HuH-7 (cell line): Measurements from ENCODE around the gene UPF3B.
"Not testable (repeated sequence)": the region's sequence is repeated elsewhere in the genome, so short reads cannot be mapped to it uniquely, and the experiment has no call there.

Source experiments
- DNase-seq: peaks from one replicate; pipeline ENCODE4 v3.0.0; 2011; ENCODE audit warnings: low spot score

Gene UPF3B

DNA sequence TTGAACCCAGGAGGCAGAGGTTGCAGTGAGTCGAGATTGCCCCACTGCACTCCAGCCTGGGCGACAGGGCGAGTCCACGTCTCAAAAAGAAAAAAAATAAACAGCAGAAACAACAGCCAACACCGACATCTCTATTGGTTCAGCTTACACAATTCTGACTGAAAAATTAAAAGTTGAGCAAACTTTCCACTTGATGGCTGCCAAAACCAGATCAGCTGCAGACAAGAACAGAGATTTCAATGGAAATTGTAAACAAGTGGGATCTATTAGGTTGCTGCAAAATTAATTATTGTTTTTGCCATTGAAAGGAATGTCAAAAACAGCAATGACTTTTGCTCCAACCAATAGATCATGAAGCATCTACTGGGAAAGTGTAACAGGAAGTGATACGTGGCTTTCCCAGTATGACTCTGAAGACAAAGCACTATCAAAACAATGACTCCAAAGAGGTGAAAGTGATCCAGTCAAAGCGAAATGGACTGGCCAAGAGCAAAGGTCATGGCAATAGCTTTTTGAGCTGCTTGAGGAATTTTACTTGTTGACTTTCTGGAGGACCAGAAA is 26.3 kb downstream of the UPF3B start:
- peak; percentile 10 for DNase-seq

DNA sequence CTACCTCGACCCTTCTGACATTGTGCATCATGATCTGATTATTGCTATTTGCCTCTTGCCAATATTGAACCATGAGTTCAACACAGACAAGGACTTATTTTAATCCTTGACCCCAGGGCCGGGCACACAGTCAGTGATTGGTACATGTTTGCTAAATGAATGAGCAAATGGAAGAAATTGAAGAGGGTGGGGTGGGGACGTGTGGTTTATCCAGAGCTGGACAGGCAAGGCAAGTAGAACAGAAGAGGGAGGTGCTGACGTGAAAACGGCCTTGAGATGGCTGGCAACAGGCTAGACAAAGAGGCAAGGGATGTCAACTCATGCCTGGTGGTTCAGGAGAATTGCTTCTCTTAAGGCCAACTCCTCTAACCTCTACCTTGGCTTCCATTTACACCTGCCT is 28.5 kb downstream of the UPF3B start:
- not testable (repeated sequence) for DNase-seq

DNA sequence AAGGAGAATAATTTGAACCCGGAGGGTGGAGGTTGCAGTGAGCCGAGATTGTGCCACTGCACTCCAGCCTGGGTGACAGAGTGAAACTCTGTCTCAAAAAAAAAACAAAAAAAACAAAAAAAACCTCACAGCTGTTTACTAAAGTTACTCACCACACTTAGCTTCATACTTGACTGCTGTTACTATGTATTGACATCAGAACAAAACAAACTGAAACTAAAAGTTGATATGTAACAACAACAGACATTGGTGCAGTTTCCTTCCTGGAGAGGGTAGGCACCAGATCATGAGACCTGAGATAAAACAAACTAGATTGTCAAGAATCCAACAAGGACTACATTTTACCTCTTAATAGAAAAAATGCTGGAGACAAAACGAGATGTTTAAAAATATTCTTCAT is 31.1 kb downstream of the UPF3B start:
- not testable (repeated sequence) for DNase-seq

DNA sequence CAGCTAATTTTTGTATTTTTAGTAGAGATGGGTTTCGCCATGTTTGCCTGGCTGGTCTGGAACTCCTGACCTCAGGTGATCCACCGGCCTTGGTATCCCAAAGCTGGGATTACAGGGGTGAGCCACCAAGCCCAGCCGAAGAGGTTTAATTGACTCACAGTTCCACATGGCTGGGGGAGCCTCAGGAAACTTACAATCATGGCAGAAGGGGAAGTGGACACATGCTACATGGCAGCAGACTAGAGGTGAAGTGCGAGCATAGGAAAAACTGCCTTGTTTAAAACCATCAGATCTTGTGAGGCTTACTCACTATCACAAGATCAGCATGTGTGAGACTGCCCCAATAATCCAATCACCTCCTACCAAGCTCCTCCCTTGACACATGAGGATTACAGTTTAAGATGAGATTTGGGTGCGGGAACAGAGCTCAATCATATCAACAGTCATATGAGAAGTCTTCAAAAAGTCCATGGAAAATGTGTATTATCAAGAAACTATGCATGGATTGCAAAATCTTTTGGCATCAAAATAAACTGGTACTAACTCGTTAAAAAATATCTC is 35.6 kb downstream of the UPF3B start:
- DNase-seq: no peak

DNA sequence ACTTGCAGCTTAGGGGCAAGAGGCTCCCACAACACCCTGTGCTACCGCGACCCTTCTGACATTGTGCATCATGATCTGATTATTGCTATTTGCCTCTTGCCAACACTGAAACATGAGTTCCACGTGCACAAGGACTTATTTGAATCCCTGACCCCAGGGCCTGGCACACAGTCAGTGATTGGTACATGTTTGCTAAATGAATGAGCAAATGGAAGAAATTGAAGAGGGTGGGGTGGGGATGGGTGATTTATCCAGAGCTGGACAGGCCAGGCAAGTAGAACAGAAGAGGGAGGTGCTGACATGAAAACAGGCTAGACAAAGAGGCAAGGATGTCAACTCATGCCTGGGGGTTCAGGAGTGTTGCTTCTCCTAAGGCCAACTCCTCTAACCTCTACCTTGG is 36.5 kb downstream of the UPF3B start:
- no peak for DNase-seq

DNA sequence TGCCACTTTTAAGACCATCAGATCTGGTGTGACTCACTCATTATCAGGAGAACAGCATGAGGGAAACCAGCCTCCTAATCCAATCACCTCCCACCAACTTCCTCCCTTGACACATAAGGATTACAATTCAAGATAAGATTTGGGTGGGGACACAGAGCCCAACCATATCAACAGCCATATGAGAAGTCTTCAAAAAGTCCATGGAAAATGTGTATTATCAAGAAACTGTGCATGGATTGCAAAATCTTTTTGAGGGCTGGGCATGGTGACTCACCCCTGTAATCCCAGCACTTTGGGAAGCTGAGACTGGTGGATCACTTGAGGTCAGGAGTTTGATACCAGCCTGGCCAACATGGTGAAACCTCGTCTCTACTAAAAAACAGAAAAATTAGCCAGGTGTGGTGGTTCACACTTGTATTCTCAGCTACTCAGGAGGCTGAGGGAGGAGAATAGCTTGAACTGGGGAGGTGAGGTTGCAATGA is 43.5 kb downstream of the UPF3B start:
- DNase-seq: no peak

DNA sequence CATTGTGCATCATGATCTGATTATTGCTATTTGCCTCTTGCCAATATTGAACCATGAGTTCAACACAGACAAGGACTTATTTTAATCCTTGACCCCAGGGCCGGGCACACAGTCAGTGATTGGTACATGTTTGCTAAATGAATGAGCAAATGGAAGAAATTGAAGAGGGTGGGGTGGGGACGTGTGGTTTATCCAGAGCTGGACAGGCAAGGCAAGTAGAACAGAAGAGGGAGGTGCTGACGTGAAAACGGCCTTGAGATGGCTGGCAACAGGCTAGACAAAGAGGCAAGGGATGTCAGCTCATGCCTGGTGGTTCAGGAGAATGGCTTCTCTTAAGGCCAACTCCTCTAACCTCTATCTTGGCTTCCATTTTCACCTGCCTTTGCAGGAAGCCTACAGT is 44.3 kb downstream of the UPF3B start:
- DNase-seq: not testable (repeated sequence)

DNA sequence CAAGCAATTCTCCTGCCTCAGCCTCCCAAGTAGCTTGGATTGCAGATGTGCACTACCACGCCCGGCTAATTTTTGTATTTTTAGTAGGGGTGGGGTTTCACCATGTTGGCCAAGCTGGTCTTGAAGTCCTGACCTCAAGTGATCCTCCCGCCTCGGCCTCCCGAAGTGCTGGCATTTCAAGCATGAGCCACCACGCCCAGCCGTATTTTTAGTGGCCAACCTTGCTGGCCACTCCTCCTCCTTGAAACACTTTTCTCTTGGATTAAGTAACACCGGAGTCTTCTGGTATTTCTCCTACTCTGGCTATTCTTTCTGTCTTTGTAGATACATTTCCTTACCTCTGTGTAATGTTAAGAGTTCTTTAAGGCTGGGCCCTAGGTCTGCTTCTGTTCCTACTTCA is 50.2 kb downstream of the UPF3B start:
- DNase-seq: no peak

DNA sequence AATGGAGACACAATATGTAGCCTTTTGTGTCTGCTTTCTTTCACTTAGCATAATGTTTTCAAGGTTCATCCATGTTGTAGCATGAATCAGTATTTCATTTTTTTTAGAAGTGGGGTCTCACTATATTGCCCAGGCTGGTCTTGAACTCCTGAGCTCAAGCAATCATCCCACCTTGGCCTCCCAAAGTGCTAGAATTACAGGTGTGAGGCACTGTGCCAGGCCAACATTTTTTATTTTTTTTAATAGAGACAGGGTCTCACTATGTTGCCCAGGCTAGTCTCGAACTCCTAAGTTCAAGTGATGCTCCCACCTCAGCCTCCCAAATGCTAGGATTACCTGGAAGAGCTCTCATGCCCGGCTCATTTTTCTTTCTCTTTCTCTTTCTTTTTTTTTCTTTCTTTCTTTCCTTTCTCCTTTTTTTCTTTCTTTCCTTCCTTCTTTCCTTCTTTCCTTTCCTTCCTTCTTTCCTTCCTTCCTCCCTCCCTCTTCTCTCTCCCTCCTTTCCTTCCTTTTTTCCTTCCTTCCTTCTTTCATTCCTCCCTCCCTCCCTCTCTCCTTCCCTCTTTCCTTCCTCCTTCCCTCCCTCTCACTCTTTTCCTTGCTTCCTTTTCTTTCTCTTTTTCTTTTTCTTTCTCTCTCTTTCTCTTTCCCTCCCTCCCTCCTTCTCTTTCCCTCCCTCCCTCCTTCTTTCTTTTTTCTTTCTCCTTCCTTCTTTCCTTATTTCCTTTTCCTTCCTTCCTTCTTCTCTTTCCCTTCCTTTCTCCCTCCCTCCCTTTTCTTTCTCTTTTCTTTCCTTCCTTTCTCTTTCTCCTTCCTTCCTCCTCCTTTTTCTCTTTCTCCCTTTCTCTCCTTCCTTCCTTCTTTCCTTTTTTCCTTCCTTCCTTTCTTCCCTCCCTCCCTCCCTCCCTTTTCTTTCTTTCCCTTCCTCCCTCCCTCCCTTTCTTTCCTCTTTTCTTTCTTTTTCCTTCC is 51.2 kb downstream of the UPF3B start:
- DNase-seq: no peak

DNA sequence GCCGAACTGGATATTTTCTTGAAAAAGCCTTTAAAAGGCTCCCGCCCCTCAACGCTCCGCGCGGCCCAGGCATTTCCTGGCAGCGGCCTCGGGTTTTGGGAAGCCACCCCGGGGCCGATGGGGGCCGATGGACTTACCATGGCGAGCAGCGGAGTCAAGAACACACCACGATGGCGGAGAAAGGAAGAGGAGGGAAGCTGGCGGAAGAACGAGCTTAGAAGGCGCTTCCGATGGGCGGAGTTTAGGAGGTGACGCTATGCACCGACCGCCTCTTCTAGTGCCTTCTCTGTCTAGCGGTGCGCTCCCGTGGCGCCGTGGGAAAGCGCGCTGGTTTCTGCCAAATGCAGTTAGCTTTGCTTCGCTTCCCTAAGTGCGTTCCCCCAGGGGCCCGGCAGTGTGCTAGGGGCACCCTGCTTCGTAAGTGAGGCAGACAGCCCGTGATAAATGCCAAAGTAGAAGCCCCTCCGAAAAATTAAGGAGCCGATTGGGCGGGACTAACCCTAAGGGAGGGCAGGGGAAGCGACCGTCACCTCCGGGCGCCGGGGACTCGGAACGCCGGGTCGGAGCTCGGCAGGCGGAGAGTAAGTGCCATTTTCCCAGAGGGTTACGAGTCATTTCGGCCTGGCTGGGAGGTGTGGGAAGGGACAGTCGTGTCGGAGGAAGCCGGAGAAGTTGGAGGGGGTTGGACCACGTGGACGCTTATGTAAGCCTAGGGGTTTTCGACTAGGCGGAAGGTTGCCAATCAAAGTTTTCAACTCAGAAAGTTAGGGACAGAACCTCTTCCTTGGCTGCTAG is 61.1 kb downstream of the UPF3B start, which contains the start of gene RPL39:
TSS of gene RPL39 (minus strand) at position 194 of the 795 bp plus-strand sequence. CDS start at position 140, 54 bp downstream.
- peak; percentile 53 for DNase-seq

DNA sequence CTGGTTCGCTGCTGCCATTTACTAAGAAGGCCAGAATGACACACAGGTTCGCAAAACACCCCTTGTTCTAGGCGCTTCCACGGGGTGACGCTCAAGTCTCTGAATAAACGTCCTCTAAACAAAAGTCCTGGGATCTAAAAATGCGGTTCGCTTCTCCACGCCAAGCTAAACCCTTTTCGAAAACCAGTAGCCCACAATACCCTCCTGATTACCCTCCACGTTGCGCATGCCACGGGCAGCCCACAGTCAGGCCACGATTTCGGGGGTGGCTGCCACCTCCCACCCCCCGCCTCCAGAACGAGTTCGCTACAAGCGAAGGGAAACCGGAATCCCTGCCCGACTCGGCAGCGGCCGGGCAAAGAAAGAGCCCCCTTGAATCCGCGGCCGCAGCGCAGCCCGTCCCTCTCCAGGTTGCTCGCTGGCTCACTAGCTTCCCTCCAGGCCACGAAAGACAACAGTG is 61.8 kb downstream of the UPF3B start:
- DNase-seq: no peak

DNA sequence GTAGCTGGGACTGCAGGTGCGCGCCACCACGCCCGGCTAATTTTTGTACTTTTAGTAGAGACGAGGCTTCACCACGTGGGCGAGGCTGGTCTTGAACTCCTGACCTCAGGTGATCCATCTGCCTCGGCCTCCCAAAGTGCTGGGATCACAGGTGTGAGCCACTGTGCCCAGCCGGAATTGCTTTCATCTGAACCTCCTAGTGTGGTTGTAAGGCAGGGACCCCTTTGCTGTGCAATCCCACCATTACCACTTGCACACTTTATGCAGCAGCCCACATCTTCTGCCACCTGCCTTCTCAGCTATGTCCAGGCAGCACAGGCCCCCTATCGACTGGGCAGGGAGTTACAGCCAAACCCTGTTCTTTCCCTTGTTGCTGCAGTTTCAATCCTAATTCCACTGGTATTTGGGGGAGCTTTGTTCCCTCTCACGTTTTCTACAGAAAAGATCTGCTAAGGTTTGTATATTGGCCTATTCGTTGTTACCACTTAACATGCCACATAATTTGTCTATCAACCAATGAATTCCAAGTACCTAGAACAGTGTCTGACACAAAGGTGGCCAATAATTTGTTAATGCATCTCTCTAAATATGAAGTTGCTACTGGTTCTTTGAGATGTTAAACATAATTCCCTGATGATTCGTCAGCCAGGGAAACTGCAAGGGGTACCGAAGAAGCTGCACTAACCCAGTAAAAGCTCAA is 67.9 kb downstream of the UPF3B start:
- peak; percentile 22 for DNase-seq
